SK-N-SH (cell line): ENCODE results near the gene GDPD2. TPM values are rescaled to one million over a fixed set of nuclear protein-coding genes. Genes with fewer than 3 reads are reported as not detected.

Experiments
- CTCF ChIA-PET: fragments of 300-600, 350-600 bp; formaldehyde crosslinking; extraction: SDS; loops from one replicate; lab custom pipeline; 2021; lab: Yijun Ruan, JAX
- POLR2A ChIA-PET: fragments of 350-600 bp; sonication (Branson Sonifier 250); formaldehyde crosslinking; extraction: SDS; loops from one replicate; lab custom pipeline; 2020; ENCODE audit warnings: antibody characterized with exemption, inconsistent platforms; lab: Yijun Ruan, JAX
- DNase-seq: peaks from one replicate; pipeline ENCODE4 v3.0.0; 2012
- H2AFZ ChIP-seq: fragments of 200-600 bp; sonication (generic); 2 replicates; pipeline ENCODE4 v1.8.1; 2016; ENCODE audit warnings: antibody characterized with exemption, mild to moderate bottlenecking, low read depth
- H3F3A ChIP-seq: fragments of 200-600 bp; sonication (generic); replicated peaks from 2 replicates; pipeline ENCODE3; 2016; ENCODE audit warnings: antibody characterized with exemption, mild to moderate bottlenecking; ENCODE audit not compliant: insufficient read depth
- H3K27ac ChIP-seq, 2 experiments: fragments of 200-500 bp in 1 of 2; fragments of 200-600 bp in 1 of 2; sonication (Bioruptor generic) in 1 of 2; sonication (generic), shearing (Covaris generic) in 1 of 2; 2 replicates each; pipeline versions ENCODE4 v1.5.1 to v1.6.1; 2014 to 2016; ENCODE audit warnings: low read depth in 2 of 2, inconsistent platforms in 1 of 2, low read length in 1 of 2, mild to moderate bottlenecking in 1 of 2, mixed read lengths in 1 of 2
- H3K27me3 ChIP-seq: fragments of 200-600 bp; sonication (generic), shearing (Covaris generic); 2 replicates; pipeline ENCODE4 v1.6.1; 2016; ENCODE audit warnings: mixed run types; ENCODE audit not compliant: insufficient read depth
- H3K36me3 ChIP-seq, 2 experiments: fragments of 200-500 bp in 1 of 2; fragments of 200-600 bp in 1 of 2; sonication (Bioruptor generic) in 1 of 2; sonication (generic) in 1 of 2; replicated peaks in 1 of 2; 2 replicates each; pipeline versions ENCODE3 to v1.5.1; 2014 to 2016; ENCODE audit warnings: low read length in 1 of 2, mild to moderate bottlenecking in 1 of 2; ENCODE audit not compliant: insufficient read depth in 2 of 2, control insufficient read depth in 1 of 2
- H3K4me1 ChIP-seq, 2 experiments: fragments of 200-500 bp in 1 of 2; fragments of 200-600 bp in 1 of 2; sonication (Bioruptor generic) in 1 of 2; sonication (generic), shearing (Covaris generic) in 1 of 2; 2 replicates each; pipeline versions ENCODE4 v1.5.1 to v1.6.1; 2014 to 2016; ENCODE audit warnings: low read depth in 1 of 2, low read length in 1 of 2, mixed run types in 1 of 2; ENCODE audit not compliant: insufficient read depth in 2 of 2, control insufficient read depth in 1 of 2
- H3K4me2 ChIP-seq: fragments of 200-600 bp; sonication (generic), shearing (Covaris generic); 2 replicates; pipeline ENCODE4 v1.6.1; 2017; ENCODE audit warnings: mixed run types
- H3K4me3 ChIP-seq, 2 experiments: fragments of 200-500 bp in 1 of 2; fragments of 200-600 bp in 1 of 2; sonication (Bioruptor generic) in 1 of 2; sonication (generic), shearing (Covaris generic) in 1 of 2; 2 replicates each; pipeline versions ENCODE4 v1.5.1 to v1.8.1; 2014 to 2016; ENCODE audit warnings: low read depth in 2 of 2, inconsistent platforms in 1 of 2, low read length in 1 of 2, mild to moderate bottlenecking in 1 of 2, mixed read lengths in 1 of 2, moderate library complexity in 1 of 2
- H3K79me2 ChIP-seq: fragments of 200-600 bp; sonication (generic); 2 replicates; pipeline ENCODE4 v1.8.1; 2017; ENCODE audit warnings: mild to moderate bottlenecking; ENCODE audit not compliant: insufficient read depth
- H3K9ac ChIP-seq: fragments of 200-600 bp; sonication (generic); 2 replicates; pipeline ENCODE4 v1.6.1; 2017; ENCODE audit warnings: mixed run types
- H3K9me2 ChIP-seq: fragments of 200-600 bp; sonication (generic); 2 replicates; pipeline ENCODE4 v1.6.1; 2017; ENCODE audit warnings: mixed run types
- H3K9me3 ChIP-seq: fragments of 200-600 bp; sonication (generic); 2 replicates; pipeline ENCODE4 v1.6.1; 2017; ENCODE audit warnings: mixed run types, mild to moderate bottlenecking, moderate library complexity
- H4K20me1 ChIP-seq: fragments of 200-600 bp; sonication (generic); 2 replicates; pipeline ENCODE4 v1.6.1; 2017; ENCODE audit warnings: mild to moderate bottlenecking, mixed run types; ENCODE audit not compliant: insufficient read depth
- CHD2 ChIP-seq: fragments of 150-350 bp; IDR thresholded peaks from 2 replicates; pipeline ENCODE4 v1.6.1; 2018; ENCODE audit warnings: low read length; ENCODE audit not compliant: partially characterized antibody
- CTCF ChIP-seq: fragments of 200-600 bp; sonication (generic); IDR thresholded peaks from 2 replicates; pipeline ENCODE4 v1.6.1; 2017; ENCODE audit warnings: antibody characterized with exemption, mild to moderate bottlenecking, moderate library complexity
- FOXJ3 ChIP-seq: sonication (generic); formaldehyde crosslinking; IDR thresholded peaks from 2 replicates; pipeline ENCODE4 v1.5.1; 2020; ENCODE audit warnings: mild to moderate bottlenecking, missing genetic modification reagents
- FOXM1 ChIP-seq: IDR thresholded peaks from 2 replicates; pipeline ENCODE4 v1.4.0; 2012; ENCODE audit warnings: low read depth, mild to moderate bottlenecking
- JUND ChIP-seq: IDR thresholded peaks from 2 replicates; pipeline ENCODE4 v1.4.0; 2012
- NFIC ChIP-seq: IDR thresholded peaks from 2 replicates; pipeline ENCODE4 v1.4.0; 2012; ENCODE audit warnings: borderline replicate concordance
- REST ChIP-seq: IDR thresholded peaks from 2 replicates; pipeline ENCODE4 v1.6.1; 2012; ENCODE audit warnings: mild to moderate bottlenecking, low read depth, low read length, moderate library complexity
- RXRA ChIP-seq: IDR thresholded peaks from 2 replicates; pipeline ENCODE4 v1.4.0; 2012; ENCODE audit warnings: low read depth, mild to moderate bottlenecking, borderline replicate concordance
- SMC3 ChIP-seq: IDR thresholded peaks from 2 replicates; pipeline ENCODE4 v1.6.1; 2012; ENCODE audit warnings: low read depth, low read length, improper control_type of control experiment
- ZBTB33 ChIP-seq: IDR thresholded peaks from 2 replicates; pipeline ENCODE4 v1.4.0; 2012; ENCODE audit warnings: low read depth, borderline replicate concordance
- WGBS: methylation state at CpG from one replicate; pipeline ENCODE4 v1.1.6; 2017; ENCODE audit warnings: low lambda C conversion rate; 5-methylcytosine and 5-hydroxymethylcytosine counted together
- polyA plus RNA-seq, 3 experiments: library from polyadenylated mRNA; depleted of rRNA; stranded (reverse); fragments of >200 nt; gene quantifications; 2 replicates each; pipeline ENCODE4 v1.2.3, GENCODE V29; 2012
- TF ChIP-seq, protein P1 (sequence below): IDR thresholded peaks from 2 replicates; pipeline ENCODE4 v1.4.0; 2012; ENCODE audit warnings: low read depth

The GDPD2 gene
- polyA plus RNA-seq, 1 of the 3 experiments (the other 2 are of a cell fraction): 0.08 TPM

DNA sequence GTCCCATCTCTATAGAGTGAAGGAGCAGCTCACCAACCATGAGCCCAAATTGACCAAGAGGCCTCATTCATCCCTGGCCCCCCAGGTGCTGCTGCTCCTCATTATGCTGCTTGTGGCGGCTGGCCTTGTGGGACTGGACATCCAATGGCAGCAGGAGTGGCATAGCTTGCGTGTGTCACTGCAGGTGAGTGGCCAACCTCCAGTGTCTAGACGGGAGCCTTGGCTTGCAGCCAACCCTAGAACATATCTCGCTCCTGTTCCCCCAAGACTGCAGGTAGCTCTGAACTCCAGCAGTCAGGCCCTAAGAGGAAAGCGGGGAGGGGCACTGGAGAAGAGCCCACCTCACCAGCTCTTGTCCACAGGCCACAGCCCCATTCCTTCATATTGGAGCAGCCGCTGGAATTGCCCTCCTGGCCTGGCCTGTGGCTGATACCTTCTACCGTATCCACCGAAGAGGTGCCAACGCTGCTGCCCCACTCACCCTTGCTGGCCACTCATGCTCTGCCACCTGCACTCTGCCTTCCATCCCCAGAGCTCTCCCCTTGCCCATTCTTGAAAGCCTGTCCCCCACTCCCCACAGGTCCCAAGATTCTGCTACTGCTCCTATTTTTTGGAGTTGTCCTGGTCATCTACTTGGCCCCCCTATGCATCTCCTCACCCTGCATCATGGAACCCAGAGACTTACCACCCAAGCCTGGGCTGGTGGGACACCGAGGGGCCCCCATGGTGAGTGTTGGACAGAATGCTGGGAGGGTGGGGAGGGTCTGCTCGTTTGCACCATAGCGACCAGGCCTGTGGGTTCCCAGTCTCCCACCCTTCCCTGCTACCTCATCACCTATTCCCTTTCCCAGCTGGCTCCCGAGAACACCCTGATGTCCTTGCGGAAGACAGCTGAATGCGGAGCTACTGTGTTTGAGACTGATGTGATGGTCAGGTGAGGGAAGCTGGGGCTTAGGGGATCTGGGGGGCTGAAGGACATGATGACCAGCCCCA lies 3.5 kb downstream of the GDPD2 start (continued):
- no peak for TF ChIP-seq FOXJ3
- TF ChIP-seq, protein P1, sequence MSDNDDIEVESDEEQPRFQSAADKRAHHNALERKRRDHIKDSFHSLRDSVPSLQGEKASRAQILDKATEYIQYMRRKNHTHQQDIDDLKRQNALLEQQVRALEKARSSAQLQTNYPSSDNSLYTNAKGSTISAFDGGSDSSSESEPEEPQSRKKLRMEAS: no peak
- TF ChIP-seq NFIC: no peak
- TF ChIP-seq SMC3: no peak
- TF ChIP-seq JUND: no peak
- TF ChIP-seq CTCF: no peak
- no peak for TF ChIP-seq ZBTB33
- TF ChIP-seq CHD2: no peak

DNA sequence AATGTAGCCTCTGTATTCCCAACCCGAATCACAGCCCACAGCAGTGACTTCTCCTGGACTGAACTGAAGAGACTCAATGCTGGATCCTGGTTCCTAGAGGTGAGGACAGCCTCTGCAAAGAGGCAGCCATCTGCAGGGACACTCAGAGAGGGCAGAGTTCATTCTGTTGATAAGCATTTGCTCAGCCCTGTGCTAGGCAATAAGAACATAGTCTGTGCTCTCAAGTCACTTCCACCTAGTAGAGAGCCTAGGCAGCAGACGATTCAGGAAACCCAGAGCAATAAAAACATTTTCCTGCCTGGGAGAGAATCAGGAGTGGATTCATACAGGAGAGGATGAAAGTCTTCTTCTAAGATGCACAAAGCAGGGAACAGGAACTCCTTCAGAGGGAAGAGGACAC lies 4.3 kb downstream of the GDPD2 start:
- no peak overlapping the region for H3K27ac ChIP-seq
- WGBS: 44% methylated on average over 2 of the region's 2 CpGs
- CTCF ChIA-PET: no interaction called here

More for the DNA sequence above, 4.3 kb downstream of the GDPD2 start:
- no peaks in the 10 kb centered on the region for H3K4me1 ChIP-seq
- H3F3A ChIP-seq: no peaks in the 10 kb centered on the region
- H3K79me2 ChIP-seq: no peaks in the 10 kb centered on the region
- no peak for DNase-seq
- no peaks in the 10 kb centered on the region for H3K9me3 ChIP-seq
- H3K9ac ChIP-seq: no peak overlapping the region
- no peak overlapping the region for H3K4me2 ChIP-seq
- no peak overlapping the region for H3K4me3 ChIP-seq
- H2AFZ ChIP-seq: no peak overlapping the region
- no peaks in the 10 kb centered on the region for H3K36me3 ChIP-seq
- TF ChIP-seq RXRA (no peak), FOXJ3 (no peak), FOXM1 (no peak), REST (no peak), SMC3 (no peak)
- no peaks in the 10 kb centered on the region for H3K27me3 ChIP-seq
- no peaks in the 10 kb centered on the region for H4K20me1 ChIP-seq
- H3K9me2 ChIP-seq: no peaks in the 10 kb centered on the region
- POLR2A ChIA-PET: no interaction called here
